MCF 10A (cell line): ENCODE results near the gene LHFPL2. TPM values are rescaled to one million over a fixed set of nuclear protein-coding genes. Genes with fewer than 3 reads are reported as not detected.

Source experiments
- BruUV-seq: library from RNA; stranded (reverse); fragments of 400-500 nt; replicated peaks from 2 replicates; lab custom pipeline; 2021; lab: Mats Ljungman, UMichigan
- CTCF ChIA-PET: fragments of 300-600 bp; sonication (Branson Sonifier 250); formaldehyde crosslinking; extraction: SDS; loops from one replicate; lab custom pipeline; 2021; ENCODE audit warnings: antibody characterized with exemption, inconsistent platforms; lab: Yijun Ruan, JAX
- POLR2A ChIA-PET: fragments of 300-600, 350-650 bp; sonication (Branson Sonifier 250); formaldehyde crosslinking; extraction: SDS; loops from one replicate; lab custom pipeline; 2020; ENCODE audit warnings: antibody characterized with exemption, inconsistent platforms; lab: Yijun Ruan, JAX
- DNase-seq: peaks from one replicate; pipeline ENCODE4 v3.0.0-alpha.2; 2018; ENCODE audit not compliant: unreplicated experiment
- H3K27ac Mint-ChIP-seq: one replicate; pipeline ENCODE4 v1.8.0; 2022; ENCODE audit warnings: mild to moderate bottlenecking, low read depth, mixed read lengths; ENCODE audit not compliant: unreplicated experiment
- H3K27me3 Mint-ChIP-seq: one replicate; pipeline ENCODE4 v1.8.0; 2022; ENCODE audit warnings: mixed read lengths; ENCODE audit not compliant: insufficient read depth, unreplicated experiment
- H3K36me3 Mint-ChIP-seq: one replicate; pipeline ENCODE4 v1.8.0; 2022; ENCODE audit warnings: mild to moderate bottlenecking, moderate library complexity, mixed read lengths; ENCODE audit not compliant: insufficient read depth, unreplicated experiment
- H3K4me1 Mint-ChIP-seq: one replicate; pipeline ENCODE4 v1.8.0; 2022; ENCODE audit warnings: mixed read lengths; ENCODE audit not compliant: insufficient read depth, unreplicated experiment
- H3K4me3 Mint-ChIP-seq: one replicate; pipeline ENCODE4 v1.8.0; 2022; ENCODE audit warnings: mild to moderate bottlenecking, moderate library complexity, mixed read lengths; ENCODE audit not compliant: unreplicated experiment
- H3K9me3 Mint-ChIP-seq: one replicate; pipeline ENCODE4 v1.8.0; 2022; ENCODE audit warnings: mixed read lengths; ENCODE audit not compliant: unreplicated experiment
- intact Hi-C: fragments of 100-400 bp; cut with micrococcal nuclease; formaldehyde crosslinking; loops from 2 replicates; pipeline ENCODE4 v1.14.1; 2022
- total RNA-seq: library from RNA; stranded (reverse); gene quantifications from 2 replicates; pipeline ENCODE4 v1.2.3, GENCODE V29; 2022
- TF ChIP-seq, protein P1 (sequence below): fragments of 200-600 bp; IDR thresholded peaks from one replicate; pipeline ENCODE4 v1.8.0; 2022; ENCODE audit warnings: antibody characterized with exemption, mild to moderate bottlenecking; ENCODE audit not compliant: unreplicated experiment

LHFPL2 gene
- total RNA-seq, 1 experiment from 2014 or later: 45.9 TPM

GRCh38 chr5:78613151-78613533, 35.4 kb downstream of the LHFPL2 start:
- peaks cover 15% of the 10 kb centered on the region for H3K4me1 Mint-ChIP-seq
- CTCF ChIA-PET: interaction anchor here (0.7 to 1.3 kb wide), 4 partner anchors 24 to 145 kb away, joined by 3 to 5 read pairs (median 3); no protein-coding TSS in a partner anchor
- no peaks in the 10 kb centered on the region for H3K9me3 Mint-ChIP-seq
- H3K4me3 Mint-ChIP-seq: no peak overlapping the region
- no peak overlapping the region for H3K27ac Mint-ChIP-seq
- DNase-seq: no peak
- H3K36me3 Mint-ChIP-seq: peaks cover 34% of the 10 kb centered on the region
- intact Hi-C loops: no loop called here
- TF ChIP-seq, protein P1, sequence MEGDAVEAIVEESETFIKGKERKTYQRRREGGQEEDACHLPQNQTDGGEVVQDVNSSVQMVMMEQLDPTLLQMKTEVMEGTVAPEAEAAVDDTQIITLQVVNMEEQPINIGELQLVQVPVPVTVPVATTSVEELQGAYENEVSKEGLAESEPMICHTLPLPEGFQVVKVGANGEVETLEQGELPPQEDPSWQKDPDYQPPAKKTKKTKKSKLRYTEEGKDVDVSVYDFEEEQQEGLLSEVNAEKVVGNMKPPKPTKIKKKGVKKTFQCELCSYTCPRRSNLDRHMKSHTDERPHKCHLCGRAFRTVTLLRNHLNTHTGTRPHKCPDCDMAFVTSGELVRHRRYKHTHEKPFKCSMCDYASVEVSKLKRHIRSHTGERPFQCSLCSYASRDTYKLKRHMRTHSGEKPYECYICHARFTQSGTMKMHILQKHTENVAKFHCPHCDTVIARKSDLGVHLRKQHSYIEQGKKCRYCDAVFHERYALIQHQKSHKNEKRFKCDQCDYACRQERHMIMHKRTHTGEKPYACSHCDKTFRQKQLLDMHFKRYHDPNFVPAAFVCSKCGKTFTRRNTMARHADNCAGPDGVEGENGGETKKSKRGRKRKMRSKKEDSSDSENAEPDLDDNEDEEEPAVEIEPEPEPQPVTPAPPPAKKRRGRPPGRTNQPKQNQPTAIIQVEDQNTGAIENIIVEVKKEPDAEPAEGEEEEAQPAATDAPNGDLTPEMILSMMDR: no peak
- POLR2A ChIA-PET: interaction anchor here (0.6 to 1.4 kb wide), 3 partner anchors 9 to 27 kb away, joined by 3 read pairs; no protein-coding TSS in a partner anchor
- no TSS peak for BruUV-seq
- no peaks in the 10 kb centered on the region for H3K27me3 Mint-ChIP-seq

- Mint-ChIP-seq H3K27ac (no peak overlapping the region), H3K9me3 (no peaks in the 10 kb centered on the region), H3K4me1 (peaks cover 21% of the 10 kb centered on the region), H3K36me3 (peaks cover 34% of the 10 kb centered on the region), H3K27me3 (no peaks in the 10 kb centered on the region), H3K4me3 (no peak overlapping the region)
- ChIA-PET CTCF (interaction anchor here (0.7 to 1.3 kb wide), 4 partner anchors 25 to 145 kb away, joined by 3 to 5 read pairs (median 3); no protein-coding TSS in a partner anchor), POLR2A (interaction anchor here (0.6 to 1.3 kb wide), 4 partner anchors 9 to 21 kb away, joined by 3 to 7 read pairs (median 3); no protein-coding TSS in a partner anchor)
- no peak for DNase-seq
- BruUV-seq: no TSS peak
- intact Hi-C loops: no loop called here
- TF ChIP-seq, protein P1: no peak
Measured at GRCh38 chr5:78612227-78613150, 36.1 kb downstream of the LHFPL2 start.

GRCh38 chr5:78611126-78611605, 37.4 kb downstream of the LHFPL2 start:
- Mint-ChIP-seq H3K4me1 (peaks cover 20% of the 10 kb centered on the region), H3K4me3 (no peak overlapping the region), H3K27me3 (no peaks in the 10 kb centered on the region), H3K27ac (no peak overlapping the region), H3K9me3 (no peaks in the 10 kb centered on the region), H3K36me3 (peaks cover 23% of the 10 kb centered on the region)
- no peak for DNase-seq
- BruUV-seq: no TSS peak
- TF ChIP-seq, protein P1: no peak
- intact Hi-C loops: no loop called here
- POLR2A ChIA-PET: interaction anchor here (1.3 kb wide), 1 partner anchor 11 kb away, joined by 7 read pairs; no protein-coding TSS in a partner anchor
- CTCF ChIA-PET: interaction anchor here (0.7 kb wide), 1 partner anchor 1283 kb away, joined by 4 read pairs; no protein-coding TSS in a partner anchor

- H3K27ac Mint-ChIP-seq: no peak overlapping the region
- no peaks in the 10 kb centered on the region for H3K27me3 Mint-ChIP-seq
- ChIA-PET CTCF (interaction anchor here (0.7 kb wide), 2 partner anchors 90 to 1282 kb away, joined by 3 to 4 read pairs; no protein-coding TSS in a partner anchor), POLR2A (interaction anchor here (1.3 kb wide), 1 partner anchor 11 kb away, joined by 7 read pairs; no protein-coding TSS in a partner anchor)
- H3K4me1 Mint-ChIP-seq: peaks cover 18% of the 10 kb centered on the region
- no TSS peak for BruUV-seq
- TF ChIP-seq, protein P1: no peak
- H3K4me3 Mint-ChIP-seq: no peak overlapping the region
- no peaks in the 10 kb centered on the region for H3K9me3 Mint-ChIP-seq
- intact Hi-C loops: no loop called here
- peaks cover 20% of the 10 kb centered on the region for H3K36me3 Mint-ChIP-seq
- DNase-seq: no peak
Measured at GRCh38 chr5:78610636-78611035, 37.9 kb downstream of the LHFPL2 start.
